Endodermal cell (in vitro differentiated cells): ENCODE results near the gene ARL5A. TPM values are rescaled to one million over a fixed set of nuclear protein-coding genes. Genes with fewer than 3 reads are reported as not detected.
A peak's percentile ranks its signal among the peaks of the same experiment; 100 is the strongest.
"Not testable (repeated sequence)": the region's sequence is repeated elsewhere in the genome, so short reads cannot be mapped to it uniquely, and the experiment has no call there.

Source experiments
- DNase-seq: peaks from one replicate; pipeline ENCODE4 v3.0.0-alpha.2; 2017
- H3K27ac ChIP-seq: 2 replicates; pipeline ENCODE4 v1.5.1; 2013; ENCODE audit warnings: mild to moderate bottlenecking, low read depth, low read length, moderate library complexity
- H3K27me3 ChIP-seq: 2 replicates; pipeline ENCODE4 v1.6.1; 2013; ENCODE audit warnings: mild to moderate bottlenecking, low read length, moderate library complexity; ENCODE audit not compliant: insufficient read depth, control insufficient read depth, poor library complexity, severe bottlenecking
- H3K36me3 ChIP-seq: 2 replicates; pipeline ENCODE4 v1.7.0; 2013; ENCODE audit warnings: mild to moderate bottlenecking, low read length, moderate library complexity; ENCODE audit not compliant: control insufficient read depth, insufficient read depth
- H3K4me1 ChIP-seq: one replicate; pipeline ENCODE4 v1.7.0; 2013; ENCODE audit warnings: low read length; ENCODE audit not compliant: control insufficient read depth, insufficient read depth
- H3K4me3 ChIP-seq: 2 replicates; pipeline ENCODE4 v1.5.1; 2013; ENCODE audit warnings: mild to moderate bottlenecking, low read length, moderate library complexity
- H3K9ac ChIP-seq: 2 replicates; pipeline ENCODE4 v1.6.1; 2013; ENCODE audit warnings: mild to moderate bottlenecking, low read length, moderate library complexity; ENCODE audit not compliant: poor library complexity, severe bottlenecking; ENCODE audit errors: extremely low read depth
- H3K9me3 ChIP-seq: 2 replicates; pipeline ENCODE4 v1.6.1; 2013; ENCODE audit warnings: mild to moderate bottlenecking, low read length, moderate library complexity; ENCODE audit not compliant: control insufficient read depth
- H3K27ac Mint-ChIP-seq: 2 replicates; pipeline ENCODE4 v1.8.0; 2020; ENCODE audit warnings: mixed read lengths
- H3K27me3 Mint-ChIP-seq: 2 replicates; pipeline ENCODE4 v1.8.0; 2021; ENCODE audit warnings: mild to moderate bottlenecking, mixed read lengths; ENCODE audit not compliant: insufficient read depth
- H3K36me3 Mint-ChIP-seq: 2 replicates; pipeline ENCODE4 v1.8.0; 2020; ENCODE audit warnings: low read depth, mixed read lengths
- H3K4me1 Mint-ChIP-seq: 2 replicates; pipeline ENCODE4 v1.8.0; 2020; ENCODE audit warnings: mixed read lengths
- H3K4me3 Mint-ChIP-seq: 2 replicates; pipeline ENCODE4 v1.8.0; 2020; ENCODE audit warnings: mild to moderate bottlenecking, moderate library complexity, mixed read lengths
- H3K9me3 Mint-ChIP-seq: 2 replicates; pipeline ENCODE4 v1.8.0; 2020; ENCODE audit warnings: mild to moderate bottlenecking, mixed read lengths
- CTCF ChIP-seq: fragments of 200-600 bp; sonication (generic); conservative IDR thresholded peaks from 2 replicates; pipeline ENCODE4 v1.5.0; 2021; ENCODE audit warnings: antibody characterized with exemption, mild to moderate bottlenecking
- WGBS, 2 experiments: methylation state at CpG; one replicate each; pipeline versions ENCODE4 v1.1.5 to v1.1.7; 2013; ENCODE audit warnings: missing lambda C conversion rate in 2 of 2, mixed read lengths in 1 of 2; ENCODE audit not compliant: insufficient coverage in 1 of 2, insufficient read length in 1 of 2; 5-methylcytosine and 5-hydroxymethylcytosine counted together
- long read RNA-seq, 4 experiments: library from polyadenylated mRNA in 2 of 4; library from RNA in 1 of 4; library from capped mRNA in 1 of 4; stranded (forward) in 3 of 4; unstranded in 1 of 4; transcript quantifications; one replicate each; pipeline ENCODE4 v2.0.0, GENCODE V29; 2020 to 2021; ENCODE audit warnings: inconsistent platforms in 1 of 4
- polyA plus RNA-seq, 2 experiments: library from polyadenylated mRNA; stranded (reverse); fragments of 50-300 nt; gene quantifications; one replicate each; pipeline ENCODE4 v1.2.3, GENCODE V29; 2013
- total RNA-seq, 2 donors: library from RNA; stranded (reverse); fragmentation: NEBNext Ultra II Directional in 1 of 2; extraction: Animal tissue kit (Norgen Biotek cat#: 25700) in 1 of 2; gene quantifications; 2 replicates in 1 of 2; 3 replicates in 1 of 2; pipeline ENCODE4 v1.2.1, GENCODE V29; 2021

The ARL5A gene
- 10 to 100 TPM; 72.2 to 77.1 TPM for total RNA-seq
- polyA plus RNA-seq (2013, experiment 1 of 2) = 37.0 TPM
- polyA plus RNA-seq (2013, experiment 2 of 2) = 40.2 TPM
- long read RNA-seq, experiment 1, full-length matches to known transcripts = 18 of 40 reads
- long read RNA-seq, experiment 1, partial matches to known transcripts = 2 of 40 reads
- long read RNA-seq, experiment 1, other reads (novel, unspliced or antisense) = 20 of 40 reads
- long read RNA-seq, experiment 2, full-length matches to known transcripts = 117 of 127 reads
- long read RNA-seq, experiment 2, partial matches to known transcripts = 1 of 127 reads
- long read RNA-seq, experiment 2, other reads (novel, unspliced or antisense) = 9 of 127 reads
- long read RNA-seq, experiment 3, full-length matches to known transcripts = 86 of 96 reads
- long read RNA-seq, experiment 3, partial matches to known transcripts = 3 of 96 reads
- long read RNA-seq, experiment 3, other reads (novel, unspliced or antisense) = 7 of 96 reads
- long read RNA-seq, experiment 4, full-length matches to known transcripts = 44 of 46 reads
- long read RNA-seq, experiment 4, partial matches to known transcripts = 0 of 46 reads
- long read RNA-seq, experiment 4, other reads (novel, unspliced or antisense) = 2 of 46 reads

GRCh38 chr2:151828143-151828889 is at the start of gene ARL5A:
Gene ARL5A, minus strand, starts transcription at chr2:151828421. Its CDS starts 245 bp downstream, at chr2:151828176.
- peak; percentile 28 for TF ChIP-seq CTCF
- H3K27me3 Mint-ChIP-seq = no peaks in the 10 kb centered on the region
- peak; percentile 98 for DNase-seq
- H3K27me3 ChIP-seq = no peaks in the 10 kb centered on the region
- H3K36me3 Mint-ChIP-seq = no peaks in the 10 kb centered on the region
- H3K4me1 Mint-ChIP-seq = peaks cover 41% of the 10 kb centered on the region
- no peaks in the 10 kb centered on the region for H3K9me3 Mint-ChIP-seq
- H3K36me3 ChIP-seq = no peaks in the 10 kb centered on the region
- H3K27ac Mint-ChIP-seq = peak within 1 kb of the TSS; percentile 95
- H3K27ac ChIP-seq = peak within 1 kb of the TSS; percentile 82
- no peaks in the 10 kb centered on the region for H3K9me3 ChIP-seq
- H3K4me1 ChIP-seq = peaks cover 11% of the 10 kb centered on the region
- H3K4me3 Mint-ChIP-seq = peak within 1 kb of the TSS; percentile 95
- H3K9ac ChIP-seq = peak within 1 kb of the TSS; percentile 88
- WGBS, 2 experiments = 0 to 1% methylated on average over 28 to 64 of the region's 64 CpGs
- H3K4me3 ChIP-seq = peak within 1 kb of the TSS; percentile 94

- not testable (repeated sequence) for H3K36me3 Mint-ChIP-seq
- 72 to 100% methylated on average over 1 to 7 of the region's 34 CpGs for WGBS, 2 experiments
Observed at GRCh38 chr2:151875631-151876030, 47.4 kb upstream of the ARL5A start.

GRCh38 chr2:151872463-151872862 is 44.2 kb upstream of the ARL5A start:
- Mint-ChIP-seq H3K4me1 (peaks cover 10% of the 10 kb centered on the region), H3K36me3 (no peaks in the 10 kb centered on the region), H3K27me3 (no peaks in the 10 kb centered on the region), H3K4me3 (no peak overlapping the region), H3K27ac (no peak overlapping the region), H3K9me3 (peaks cover 8% of the 10 kb centered on the region)
- no peak overlapping the region for H3K9ac ChIP-seq
- no peaks in the 10 kb centered on the region for H3K27me3 ChIP-seq
- no peaks in the 10 kb centered on the region for H3K9me3 ChIP-seq
- H3K4me1 ChIP-seq = no peaks in the 10 kb centered on the region
- no peak overlapping the region for H3K4me3 ChIP-seq
- no peak overlapping the region for H3K27ac ChIP-seq
- 95 to 100% methylated on average over 3 of the region's 3 CpGs for WGBS, 2 experiments
- no peak for TF ChIP-seq CTCF
- no peaks in the 10 kb centered on the region for H3K36me3 ChIP-seq
- DNase-seq = no peak

More at GRCh38 chr2:151875631-151876030, 47.4 kb upstream of the ARL5A start:
- not testable (repeated sequence) for H3K27ac ChIP-seq, H3K4me1 Mint-ChIP-seq, H3K9me3 ChIP-seq, H3K27me3 ChIP-seq, DNase-seq, H3K36me3 ChIP-seq, H3K27ac Mint-ChIP-seq, H3K4me3 ChIP-seq, H3K9me3 Mint-ChIP-seq, H3K9ac ChIP-seq, H3K4me1 ChIP-seq, H3K4me3 Mint-ChIP-seq, H3K27me3 Mint-ChIP-seq
